B cell (primary cell): ENCODE data around the gene CNGA2. TPM values are rescaled to one million over a fixed set of nuclear protein-coding genes. Genes with fewer than 3 reads are reported as not detected.

Experiments used
- ATAC-seq: fragments of 200-7000 bp; cut with Tn5 transposase; one replicate; pipeline ENCODE4 v1.10.0; 2021; ENCODE audit warnings: low read depth, mild to moderate bottlenecking, moderate number of reproducible peaks, moderate library complexity
- CTCF ChIA-PET: fragments of 350-600 bp; sonication (Branson Sonifier 250); formaldehyde crosslinking; loops from one replicate; lab custom pipeline; 2021; ENCODE audit warnings: antibody characterized with exemption, inconsistent platforms; lab: Charles Lee
- POLR2A ChIA-PET: fragments of 350-600 bp; sonication (Branson Sonifier 250); formaldehyde crosslinking; loops from one replicate; lab custom pipeline; 2021; ENCODE audit warnings: antibody characterized with exemption; lab: Charles Lee
- DNase-seq: peaks from one replicate; pipeline ENCODE4 v3.0.0; 2013
- H2AFZ ChIP-seq: 2 replicates; pipeline ENCODE4 v1.6.1; 2012; ENCODE audit warnings: mild to moderate bottlenecking, low read depth, low read length; ENCODE audit not compliant: insufficient read depth, poor library complexity, severe bottlenecking
- H3K27ac ChIP-seq, 2 donors: 1 replicate in 1 of 2; 2 replicates in 1 of 2; pipeline ENCODE4 v1.5.1; 2012 to 2013; ENCODE audit warnings: low read length in 2 of 2, mild to moderate bottlenecking in 2 of 2, moderate library complexity in 1 of 2
- H3K27me3 ChIP-seq, 4 experiments: fragments of 200-600 bp in 1 of 4; sonication (generic) in 1 of 4; replicated peaks in 1 of 4; 1 replicate in 2 of 4; 2 replicates in 2 of 4; pipeline versions ENCODE4 v1.6.1 to v1.7.0; 2013 to 2016; ENCODE audit warnings: low read length in 3 of 4, mild to moderate bottlenecking in 2 of 4, mixed read lengths in 1 of 4, moderate library complexity in 1 of 4; ENCODE audit not compliant: insufficient read depth in 4 of 4, control insufficient read depth in 3 of 4; ENCODE audit errors: control extremely low read depth in 1 of 4
- H3K36me3 ChIP-seq, 2 experiments: replicated peaks in 1 of 2; 1 replicate in 1 of 2; 2 replicates in 1 of 2; pipeline versions ENCODE4 v1.6.1 to v1.7.1; 2013; ENCODE audit warnings: low read length in 1 of 2; ENCODE audit not compliant: insufficient read depth in 2 of 2, control insufficient read depth in 1 of 2; ENCODE audit errors: control extremely low read depth in 1 of 2, extremely low read depth in 1 of 2
- H3K4me1 ChIP-seq, 2 donors: fragments of 200-600 bp in 1 of 2; sonication (generic) in 1 of 2; 1 replicate in 1 of 2; 2 replicates in 1 of 2; pipeline versions ENCODE4 v1.5.1 to v1.6.1; 2013 to 2017; ENCODE audit warnings: low read length in 2 of 2; ENCODE audit not compliant: control insufficient read depth in 2 of 2, insufficient read depth in 2 of 2
- H3K4me2 ChIP-seq: replicated peaks from 2 replicates; pipeline ENCODE3; 2012; ENCODE audit warnings: mild to moderate bottlenecking, low read depth, low read length; ENCODE audit not compliant: poor library complexity, severe bottlenecking
- H3K4me3 ChIP-seq, 5 experiments: fragments of 200-600 bp in 1 of 5; sonication (generic) in 1 of 5; 1 replicate in 3 of 5; 2 replicates in 2 of 5; pipeline versions ENCODE4 v1.5.1 to v1.7.0; 2011 to 2016; ENCODE audit warnings: low read length in 4 of 5, mild to moderate bottlenecking in 4 of 5, low read depth in 2 of 5, control low read depth in 1 of 5, moderate library complexity in 1 of 5; ENCODE audit not compliant: insufficient read depth in 1 of 5; ENCODE audit errors: control extremely low read depth in 1 of 5, extremely low read depth in 1 of 5
- H3K79me2 ChIP-seq: fragments of 200-600 bp; sonication (generic); one replicate; pipeline ENCODE4 v1.6.0; 2016; ENCODE audit warnings: low read length; ENCODE audit not compliant: control insufficient read depth, insufficient read depth
- H3K9ac ChIP-seq: fragments of 200-600 bp; sonication (generic); 2 replicates; pipeline ENCODE4 v1.6.1; 2017; ENCODE audit warnings: mild to moderate bottlenecking, low read length, moderate library complexity
- H3K9me3 ChIP-seq, 3 donors: one replicate each; pipeline versions ENCODE4 v1.6.1 to v1.7.1; 2013; ENCODE audit warnings: low read length in 2 of 3; ENCODE audit not compliant: control insufficient read depth in 2 of 3, insufficient read depth in 1 of 3; ENCODE audit errors: control extremely low read depth in 1 of 3
- H4K20me1 ChIP-seq: 2 replicates; pipeline ENCODE4 v1.6.0; 2012; ENCODE audit warnings: mild to moderate bottlenecking, low read length; ENCODE audit not compliant: insufficient read depth, control insufficient read depth, poor library complexity, severe bottlenecking
- H3K27ac Mint-ChIP-seq: one replicate; pipeline ENCODE4 v1.8.0; 2021; ENCODE audit warnings: mixed read lengths
- H3K27me3 Mint-ChIP-seq: one replicate; pipeline ENCODE4 v1.8.0; 2021; ENCODE audit warnings: mixed read lengths
- H3K4me1 Mint-ChIP-seq: one replicate; pipeline ENCODE4 v1.8.0; 2021; ENCODE audit warnings: mixed read lengths
- H3K4me3 Mint-ChIP-seq: one replicate; pipeline ENCODE4 v1.8.0; 2021; ENCODE audit warnings: mixed read lengths
- H3K9me3 Mint-ChIP-seq: one replicate; pipeline ENCODE4 v1.8.0; 2022; ENCODE audit warnings: mixed read lengths; ENCODE audit not compliant: insufficient read depth
- EZH2 ChIP-seq: IDR thresholded peaks from 2 replicates; pipeline ENCODE4 v1.6.1; 2012; ENCODE audit warnings: borderline replicate concordance, low read depth, mild to moderate bottlenecking, moderate library complexity, low read length; ENCODE audit not compliant: insufficient read depth, poor library complexity, severe bottlenecking
- WGBS: methylation state at CpG from one replicate; pipeline ENCODE4 v1.1.5; 2013; ENCODE audit warnings: missing lambda C conversion rate; ENCODE audit not compliant: insufficient coverage; 5-methylcytosine and 5-hydroxymethylcytosine counted together
- intact Hi-C: fragments of 100-400 bp; cut with micrococcal nuclease; formaldehyde crosslinking; loops from one replicate; pipeline ENCODE4 v1.10.0; 2022
- polyA plus RNA-seq: library from polyadenylated mRNA; depleted of rRNA; stranded (reverse); fragments of >200 nt; gene quantifications from 2 replicates; pipeline ENCODE4 v1.2.3, GENCODE V29; 2012
- total RNA-seq, 2 donors: library from RNA; stranded (reverse); fragments of 120-200 nt in 1 of 2; gene quantifications; 1 replicate in 1 of 2; 2 replicates in 1 of 2; pipeline versions ENCODE4 v1.2.3 to v1.2.4, GENCODE V29; 2013 to 2022
- TF ChIP-seq, protein P1 (sequence below): fragments of 200-600 bp; IDR thresholded peaks from one replicate; pipeline ENCODE4 v1.8.0; 2022; ENCODE audit warnings: antibody characterized with exemption, mild to moderate bottlenecking

The CNGA2 gene
- total and polyA plus RNA-seq, 2 donors (not counting 1 experiment from before 2014, with no cell fraction given) = not detected

DNA sequence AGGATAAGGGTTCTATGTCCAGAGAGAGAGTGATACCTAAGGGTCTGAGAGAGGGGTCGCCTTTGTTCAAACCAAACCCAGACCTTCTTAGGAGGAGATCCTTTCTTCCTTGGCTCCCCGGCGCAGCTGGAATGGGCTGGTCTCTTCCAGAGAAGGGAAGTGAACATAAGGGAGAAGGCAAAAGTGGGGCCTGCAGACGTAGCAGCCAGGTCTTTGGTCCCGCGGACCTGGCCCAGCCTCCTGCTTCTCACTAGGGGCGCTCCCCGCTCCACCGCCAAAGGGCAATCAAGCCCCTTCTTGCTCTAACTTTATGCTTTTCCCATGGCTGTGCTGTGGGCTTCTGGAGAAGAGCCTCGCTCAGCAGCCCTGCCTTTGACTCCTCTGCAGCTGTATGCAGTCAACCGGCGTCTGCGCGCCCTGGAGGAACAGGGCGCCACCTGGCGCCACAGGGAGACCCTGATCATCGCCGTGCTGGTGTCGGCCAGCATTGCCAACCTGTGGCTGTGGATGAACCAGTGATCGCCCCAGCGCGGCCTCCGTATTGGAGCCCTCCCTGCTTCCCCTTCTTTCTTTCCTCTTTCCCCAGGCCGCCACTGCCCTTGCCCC is 12.2 kb upstream of the CNGA2 start:
- Histone ChIP-seq H3K27me3 (no peaks in the 10 kb centered on the region), H3K9me3 (no peaks in the 10 kb centered on the region), H2AFZ (no peak overlapping the region), H3K9ac (no peak overlapping the region), H3K36me3 (no peaks in the 10 kb centered on the region), H3K27ac (no peak overlapping the region), H4K20me1 (no peaks in the 10 kb centered on the region), H3K79me2 (no peaks in the 10 kb centered on the region), H3K4me2 (no peak overlapping the region), H3K4me3 (no peak overlapping the region), H3K4me1 (no peaks in the 10 kb centered on the region)
- 89% methylated on average over 3 of the region's 24 CpGs for WGBS
- no peaks in the 10 kb centered on the region for H3K27me3 Mint-ChIP-seq
- no peaks in the 10 kb centered on the region for H3K9me3 Mint-ChIP-seq
- DNase-seq = no peak
- no peak overlapping the region for H3K4me3 Mint-ChIP-seq
- H3K4me1 Mint-ChIP-seq = no peaks in the 10 kb centered on the region
- intact Hi-C loops = no loop called here
- POLR2A ChIA-PET = no interaction called here
- ATAC-seq = no peak
- TF ChIP-seq, protein P1, sequence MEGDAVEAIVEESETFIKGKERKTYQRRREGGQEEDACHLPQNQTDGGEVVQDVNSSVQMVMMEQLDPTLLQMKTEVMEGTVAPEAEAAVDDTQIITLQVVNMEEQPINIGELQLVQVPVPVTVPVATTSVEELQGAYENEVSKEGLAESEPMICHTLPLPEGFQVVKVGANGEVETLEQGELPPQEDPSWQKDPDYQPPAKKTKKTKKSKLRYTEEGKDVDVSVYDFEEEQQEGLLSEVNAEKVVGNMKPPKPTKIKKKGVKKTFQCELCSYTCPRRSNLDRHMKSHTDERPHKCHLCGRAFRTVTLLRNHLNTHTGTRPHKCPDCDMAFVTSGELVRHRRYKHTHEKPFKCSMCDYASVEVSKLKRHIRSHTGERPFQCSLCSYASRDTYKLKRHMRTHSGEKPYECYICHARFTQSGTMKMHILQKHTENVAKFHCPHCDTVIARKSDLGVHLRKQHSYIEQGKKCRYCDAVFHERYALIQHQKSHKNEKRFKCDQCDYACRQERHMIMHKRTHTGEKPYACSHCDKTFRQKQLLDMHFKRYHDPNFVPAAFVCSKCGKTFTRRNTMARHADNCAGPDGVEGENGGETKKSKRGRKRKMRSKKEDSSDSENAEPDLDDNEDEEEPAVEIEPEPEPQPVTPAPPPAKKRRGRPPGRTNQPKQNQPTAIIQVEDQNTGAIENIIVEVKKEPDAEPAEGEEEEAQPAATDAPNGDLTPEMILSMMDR = no peak
- TF ChIP-seq EZH2 = no peak
- H3K27ac Mint-ChIP-seq = no peak overlapping the region
- CTCF ChIA-PET = no interaction called here

DNA sequence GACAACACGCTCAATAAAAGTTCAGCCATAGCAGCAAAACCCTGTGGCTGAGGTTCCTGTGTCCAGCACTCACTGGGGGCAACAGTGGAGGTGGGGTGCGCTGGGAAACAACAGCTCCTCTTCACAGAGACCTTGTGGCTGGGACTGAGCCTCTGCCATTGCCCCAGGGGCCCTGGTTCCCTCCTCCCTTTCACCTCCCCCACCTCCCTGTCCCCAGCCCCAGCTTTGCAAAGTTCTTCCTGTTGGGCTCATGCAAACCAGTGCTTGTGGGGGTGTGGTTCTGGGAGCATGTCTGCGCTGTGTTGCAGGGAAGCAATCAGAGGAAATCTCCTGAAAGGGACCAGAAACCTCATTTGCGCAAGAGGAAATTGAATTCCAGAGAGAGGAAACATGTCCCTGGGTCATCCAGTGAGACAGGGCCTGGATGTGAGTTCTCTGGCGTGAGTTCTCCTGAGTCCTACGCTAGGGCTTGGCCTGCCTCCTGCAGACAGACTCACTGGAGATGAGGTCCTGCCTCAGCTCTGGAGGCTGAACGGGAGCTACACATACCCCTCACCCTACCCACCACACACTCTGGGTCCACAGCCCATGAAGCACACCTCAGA is 11.3 kb upstream of the CNGA2 start:
- Histone ChIP-seq H3K4me1 (no peaks in the 10 kb centered on the region), H3K4me2 (no peak overlapping the region), H4K20me1 (no peaks in the 10 kb centered on the region), H3K4me3 (no peak overlapping the region), H2AFZ (no peak overlapping the region), H3K36me3 (no peaks in the 10 kb centered on the region), H3K79me2 (no peaks in the 10 kb centered on the region), H3K9ac (no peak overlapping the region), H3K27me3 (no peaks in the 10 kb centered on the region), H3K27ac (no peak overlapping the region), H3K9me3 (no peaks in the 10 kb centered on the region)
- CTCF ChIA-PET = no interaction called here
- POLR2A ChIA-PET = no interaction called here
- Mint-ChIP-seq H3K9me3 (no peaks in the 10 kb centered on the region), H3K4me1 (no peaks in the 10 kb centered on the region), H3K4me3 (no peak overlapping the region), H3K27ac (no peak overlapping the region), H3K27me3 (no peaks in the 10 kb centered on the region)
- intact Hi-C loops = no loop called here
- no peak for TF ChIP-seq EZH2
- TF ChIP-seq, protein P1 = no peak
- ATAC-seq (no peak), DNase-seq (no peak)
- 86% methylated on average over 1 of the region's 7 CpGs for WGBS
